ENCODE results near the gene UBE2S.
"Not testable (repeated sequence)": the region's sequence is repeated elsewhere in the genome, so short reads cannot be mapped to it uniquely, and the experiment has no call there.

The UBE2S gene

DNA sequence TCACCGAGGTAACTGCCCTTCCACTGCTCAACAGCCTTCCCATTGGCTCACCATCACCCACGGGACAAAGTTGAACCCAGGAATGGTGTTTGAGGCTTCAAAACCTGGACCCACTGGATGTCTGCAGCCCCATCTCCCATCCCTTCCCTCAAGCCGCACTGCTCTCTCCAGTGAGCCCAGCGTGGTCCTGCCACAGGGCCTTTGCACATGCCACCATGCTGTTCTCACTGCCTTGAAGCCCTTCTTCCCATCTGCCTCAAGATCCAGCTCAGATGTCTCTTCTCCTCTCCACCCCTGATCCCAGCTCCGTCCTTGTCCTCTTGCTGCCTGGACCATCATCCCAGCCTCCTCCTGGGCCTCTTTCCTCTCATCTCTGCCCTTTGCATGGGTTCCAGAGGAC is 31.5 kb upstream of the UBE2S start:
- no peak for DNase-seq

DNA sequence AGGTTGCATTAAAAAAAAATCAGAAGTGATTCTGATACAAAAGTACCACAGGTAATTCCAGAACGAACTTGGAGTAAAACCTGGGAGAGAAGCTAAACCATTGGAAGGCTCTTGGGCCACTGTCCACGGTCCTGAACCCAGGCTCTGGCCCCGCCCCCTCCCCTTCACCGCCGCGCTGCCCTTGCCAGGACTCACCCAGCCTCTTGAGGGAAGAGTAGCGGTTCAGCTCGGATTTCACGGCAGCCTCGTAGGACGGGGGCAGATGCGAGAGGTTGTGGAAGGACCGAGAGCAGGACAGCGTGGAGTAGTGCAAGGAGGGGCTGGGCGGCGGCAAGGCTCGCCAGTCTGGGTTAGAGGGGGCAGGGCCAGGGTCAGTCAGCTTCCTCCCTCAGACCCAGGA is 29.8 kb upstream of the UBE2S start:
- DNase-seq = no peak

DNA sequence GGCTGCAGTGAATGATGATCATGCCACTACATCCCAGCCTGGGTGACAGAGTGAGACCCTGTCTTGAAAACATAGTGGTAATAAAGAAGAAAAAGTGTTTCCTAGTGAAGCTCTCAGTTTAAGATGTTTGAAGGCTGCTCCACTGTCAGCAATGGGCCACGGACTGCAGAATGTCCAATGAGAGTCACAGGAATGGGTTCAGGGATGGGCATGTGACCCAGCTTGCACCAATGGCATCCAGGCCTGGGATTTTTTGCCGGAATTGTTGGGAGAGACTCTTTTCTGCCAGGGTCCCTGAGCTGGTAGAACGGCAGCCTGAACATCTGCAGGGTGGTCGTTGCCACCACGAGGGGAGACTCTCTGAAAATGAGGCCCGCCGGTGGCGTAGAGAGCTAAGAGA is 29.3 kb upstream of the UBE2S start:
- no peak for DNase-seq

DNA sequence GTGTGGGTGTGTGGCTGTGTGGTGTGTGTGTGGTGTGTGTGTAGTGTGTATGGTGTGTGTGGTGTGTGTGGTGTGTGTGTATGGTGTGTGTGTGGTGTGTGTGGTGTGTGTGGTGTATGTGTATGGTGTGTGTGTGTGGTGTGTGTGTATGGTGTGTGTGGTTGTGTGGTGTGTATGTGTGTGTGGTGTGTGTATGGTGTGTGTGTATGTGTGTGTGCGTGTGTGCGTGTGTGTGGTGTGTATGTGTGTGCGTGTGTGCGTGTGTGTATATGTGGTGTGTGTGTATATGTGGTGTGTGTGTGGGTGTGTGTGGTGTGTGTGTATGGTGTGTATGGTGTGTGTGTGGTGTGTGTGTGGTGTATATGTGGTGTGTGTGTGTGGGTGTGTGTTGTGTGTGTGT is 27.4 kb upstream of the UBE2S start:
- DNase-seq = no peak

DNA sequence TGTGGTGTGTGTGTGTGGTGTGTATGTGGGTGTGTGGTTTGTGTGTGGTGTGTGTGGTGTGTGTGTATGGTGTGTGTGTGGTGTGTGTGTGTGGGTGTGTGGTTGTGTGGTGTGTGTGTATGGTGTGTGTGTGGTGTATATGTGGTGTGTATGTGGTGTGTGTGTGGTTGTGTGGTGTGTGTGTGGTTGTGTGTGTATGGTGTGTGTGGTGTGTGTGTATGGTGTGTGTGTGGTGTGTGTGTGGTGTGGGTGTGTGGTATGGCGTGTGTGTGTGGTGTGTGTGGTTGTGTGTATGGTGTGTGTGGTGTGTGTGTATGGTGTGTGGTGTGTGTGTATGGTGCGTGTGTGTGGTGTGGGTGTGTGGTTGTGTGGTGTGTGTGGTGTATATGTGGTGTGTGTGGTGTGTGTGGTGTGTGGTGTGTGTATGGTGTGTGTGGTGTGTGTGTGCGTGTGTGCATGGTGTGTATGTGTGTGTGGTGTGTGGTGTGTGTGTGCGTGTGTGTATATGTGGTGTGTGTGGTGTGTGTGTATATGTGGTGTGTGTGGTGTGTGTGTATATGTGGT is 26.9 kb upstream of the UBE2S start:
- no peak for DNase-seq

DNA sequence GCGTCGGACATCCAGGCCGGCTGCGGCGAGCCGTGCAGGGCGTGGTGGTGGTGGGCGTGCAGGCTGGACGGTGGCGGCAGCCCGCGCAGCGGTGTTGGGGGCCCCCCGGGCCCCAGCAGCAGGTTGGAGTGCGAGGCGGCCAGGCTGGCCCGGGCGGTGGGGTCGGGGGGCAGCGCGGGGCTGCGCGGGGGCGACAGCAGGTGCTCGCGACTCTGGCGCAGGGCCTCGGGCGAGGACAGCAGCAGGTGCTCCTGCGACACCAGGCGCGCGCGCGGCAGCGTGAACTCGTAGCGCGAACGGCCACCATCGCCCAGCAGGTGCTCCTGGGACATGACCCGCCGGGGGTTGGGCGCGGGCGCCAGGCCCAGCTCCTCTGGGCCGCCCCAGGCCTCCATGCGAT is 25.7 kb upstream of the UBE2S start:
- no peak for DNase-seq

DNA sequence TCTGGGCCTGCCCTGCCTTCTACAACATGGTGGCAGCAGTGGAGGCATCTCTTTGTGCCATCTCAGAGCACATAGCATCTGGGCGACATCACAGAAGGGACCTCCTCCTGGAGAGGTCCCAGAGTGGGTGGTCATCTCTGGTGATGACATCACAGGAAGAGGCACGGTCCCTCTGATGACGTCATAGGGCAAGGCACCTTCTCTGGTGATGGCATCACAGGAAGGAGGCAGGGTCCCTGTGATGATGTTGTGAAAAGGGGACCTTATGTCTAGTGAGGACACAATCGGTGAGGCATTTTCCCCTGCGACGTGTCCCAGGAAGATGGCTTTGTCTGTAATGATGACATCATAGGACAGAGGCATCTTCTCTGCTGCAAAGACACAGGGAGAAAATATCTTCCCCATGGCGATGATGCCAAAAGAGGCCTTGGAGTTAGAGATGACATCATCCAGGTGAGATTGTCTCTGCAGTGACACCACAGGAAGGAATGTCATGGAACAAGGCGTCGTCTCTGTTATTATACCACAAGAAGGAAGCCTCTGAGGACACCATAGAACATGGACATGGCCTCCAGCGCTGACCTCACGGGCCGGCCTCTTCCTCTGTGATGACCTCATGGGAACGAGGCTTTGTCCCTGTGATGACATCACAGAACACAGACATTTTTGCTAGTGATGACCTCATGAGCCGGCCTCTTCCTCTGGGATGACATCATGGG is 24.8 kb upstream of the UBE2S start:
- no peak for DNase-seq

DNA sequence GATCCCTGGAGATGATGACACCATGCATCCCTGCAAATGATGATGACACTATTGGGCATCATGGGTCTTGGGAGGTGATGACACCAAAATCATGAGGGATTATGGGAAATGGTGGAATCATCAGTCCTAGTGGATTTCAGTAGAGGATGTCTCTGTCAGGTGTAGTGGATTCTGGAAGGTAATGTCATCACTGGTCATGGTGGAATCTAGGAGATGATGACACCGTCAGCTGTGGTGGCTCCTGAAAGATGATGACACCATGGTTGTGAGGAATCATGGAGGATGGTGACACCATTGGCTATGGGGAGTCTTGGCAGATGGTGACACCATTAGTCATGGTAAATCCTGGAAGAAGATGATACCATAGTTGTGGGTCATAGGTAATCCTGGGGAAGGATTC is 23.6 kb upstream of the UBE2S start:
- DNase-seq = no peak

DNA sequence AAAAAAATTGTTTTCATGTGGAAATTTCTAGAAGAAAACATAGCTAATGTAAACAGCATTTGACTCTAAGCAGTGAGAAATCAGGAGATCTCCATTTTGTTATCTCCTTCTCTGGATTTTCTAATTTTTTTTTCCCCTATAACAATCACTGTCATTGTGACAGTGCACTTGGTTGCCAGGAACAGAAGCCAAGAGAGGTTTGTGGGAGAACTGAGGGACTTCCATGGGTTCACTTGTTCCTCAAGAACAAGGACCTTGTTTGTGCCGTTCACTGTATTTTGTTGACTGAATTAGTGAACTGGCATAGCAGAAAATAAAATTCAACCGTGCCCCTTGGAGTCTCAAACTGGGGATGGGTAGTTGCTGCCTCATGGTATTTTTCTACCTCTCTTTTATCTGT is 18.5 kb upstream of the UBE2S start:
- DNase-seq = no peak

DNA sequence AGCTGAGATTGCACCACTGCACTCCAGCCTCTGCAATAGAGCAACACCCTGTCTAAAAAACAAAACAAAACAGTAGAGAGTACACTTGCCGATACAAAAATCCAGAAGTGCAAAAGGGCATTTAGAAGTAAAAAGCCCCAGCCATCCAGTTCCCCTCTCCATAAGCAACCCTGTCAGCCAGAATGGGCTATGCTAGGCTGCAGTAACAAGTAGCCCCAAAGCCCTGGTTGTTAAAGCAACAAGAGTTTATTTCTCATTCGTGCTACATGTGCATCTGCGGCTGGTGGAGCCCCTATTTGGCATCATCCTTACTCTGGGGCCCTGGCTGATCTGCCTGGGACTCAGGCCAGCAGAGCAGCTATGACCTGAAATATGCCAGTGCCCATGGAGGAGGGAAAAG is 16.9 kb upstream of the UBE2S start:
- DNase-seq = no peak

DNA sequence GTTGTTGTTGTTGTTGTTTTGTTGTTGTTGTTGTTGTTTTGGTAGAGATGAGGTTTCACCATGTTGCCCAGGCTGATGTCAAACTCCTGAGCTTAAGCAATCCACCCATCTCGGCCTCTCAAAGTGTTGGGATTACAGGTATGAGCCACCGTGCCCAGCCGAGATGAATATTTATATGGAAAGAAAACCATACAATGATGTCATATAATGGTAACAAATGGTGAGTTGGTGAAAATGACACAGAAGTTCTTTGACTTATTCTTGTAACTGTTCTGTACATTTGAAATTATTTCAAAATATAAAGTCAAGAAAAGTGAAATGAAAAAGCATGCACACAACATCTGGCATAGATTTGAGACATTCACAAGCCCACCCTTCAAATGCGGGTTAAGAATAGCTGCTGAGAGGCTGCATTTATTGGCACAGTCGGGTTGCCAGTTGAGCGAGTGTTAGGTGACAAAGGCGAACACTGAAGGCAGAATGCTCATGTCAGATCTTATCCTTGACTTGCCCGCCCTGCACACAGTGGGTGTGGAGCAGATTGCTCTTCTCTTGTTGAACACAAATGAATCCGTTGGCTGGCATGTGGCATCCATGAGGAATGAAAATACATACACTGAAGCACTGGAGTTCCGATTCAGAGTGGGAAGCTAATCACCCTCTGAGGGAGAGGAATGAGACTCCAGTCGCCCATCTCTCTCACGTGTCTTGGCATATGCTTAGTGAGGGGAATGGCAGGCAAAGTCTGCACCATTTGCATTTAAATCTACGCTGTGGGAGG is 15.8 kb upstream of the UBE2S start:
- DNase-seq = no peak

DNA sequence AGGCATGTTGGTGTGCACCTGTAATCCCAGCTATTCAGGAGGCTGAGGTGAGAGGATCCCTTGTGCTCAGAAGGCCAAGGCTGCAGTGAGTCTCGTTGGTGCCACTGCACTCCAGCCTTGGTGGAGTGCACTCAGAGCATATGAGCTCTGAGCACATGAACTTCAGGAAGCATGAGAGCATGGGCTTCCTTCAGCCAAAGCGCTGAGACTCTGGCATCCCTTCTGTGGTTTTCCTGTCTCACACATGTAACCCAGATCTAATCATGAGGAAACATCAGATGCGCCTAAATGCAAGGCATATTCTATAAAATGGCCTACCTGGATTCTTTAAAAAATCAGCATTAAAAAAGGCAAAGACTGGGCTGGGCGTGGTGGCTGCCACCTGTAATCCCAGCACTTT is 13.7 kb upstream of the UBE2S start:
- peak in 1 of 2 donors; percentile 56 for DNase-seq

DNA sequence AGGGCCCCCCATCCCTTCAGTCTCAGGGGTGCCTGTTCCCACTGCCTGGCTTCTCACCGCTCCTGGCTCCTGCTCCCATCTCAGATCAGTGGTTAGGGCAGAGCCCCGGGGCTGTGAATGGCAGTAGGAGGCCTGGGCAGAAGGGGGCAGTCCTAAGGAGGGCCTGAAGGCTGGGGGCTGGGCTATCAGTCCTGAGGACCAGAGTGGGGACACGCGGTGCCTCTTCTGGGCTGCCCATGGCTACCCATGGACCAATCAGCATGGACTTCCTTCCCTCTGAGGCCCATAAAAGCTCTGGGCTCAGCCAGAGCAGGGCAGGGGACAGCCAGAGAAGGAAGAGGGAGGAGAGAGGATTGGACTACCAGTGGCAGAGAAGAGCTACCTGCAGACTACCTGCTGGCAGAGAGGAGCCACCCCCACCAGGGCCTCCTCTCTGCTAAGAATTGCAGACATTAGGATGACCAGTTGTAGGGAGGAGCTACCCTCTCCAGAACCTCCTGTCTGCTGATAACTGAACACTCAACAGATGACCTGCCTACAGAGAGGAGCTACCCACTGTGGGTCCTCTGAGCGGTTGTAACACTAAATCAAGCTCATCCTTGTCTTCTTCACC is 12.1 kb upstream of the UBE2S start:
- DNase-seq = no peak

DNA sequence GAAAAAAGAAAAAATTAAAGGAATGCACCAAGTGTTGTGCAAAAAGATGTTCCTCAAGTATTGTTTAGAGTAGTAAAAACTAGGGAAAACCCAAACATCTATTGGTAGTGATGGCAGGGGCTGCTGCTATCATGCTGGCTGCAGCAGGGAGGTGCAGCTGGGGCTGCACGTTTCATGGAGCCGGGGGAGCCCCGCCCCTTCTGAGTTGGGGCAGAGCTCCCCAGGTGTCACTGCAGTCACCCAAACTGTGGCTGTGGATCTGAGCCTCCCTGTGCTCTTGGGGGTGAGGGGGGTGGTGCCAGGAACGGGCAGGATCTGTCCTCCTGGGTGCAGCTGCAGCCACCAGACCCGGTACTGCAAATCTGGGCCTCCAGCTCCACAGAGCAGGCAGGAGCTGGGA is 11.5 kb upstream of the UBE2S start:
- no peak for DNase-seq

DNA sequence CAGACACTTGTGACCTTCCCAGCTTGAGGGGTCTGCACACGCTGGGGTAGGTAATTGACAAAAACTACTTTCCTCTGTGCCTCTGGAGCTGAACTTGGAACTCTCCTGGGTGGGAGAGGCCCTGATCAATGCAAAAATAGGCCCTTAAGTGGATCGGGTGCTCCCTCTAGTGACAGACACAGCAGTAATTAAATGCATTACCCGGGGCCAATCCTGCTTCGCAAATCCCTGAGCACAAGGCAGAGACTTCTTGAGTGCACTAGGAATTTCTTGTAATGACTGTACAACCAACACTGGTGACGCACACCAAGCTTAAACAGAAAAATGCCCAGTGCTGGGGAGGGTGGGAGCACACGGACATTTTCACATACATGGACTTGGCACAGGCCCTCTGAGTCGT is 10.6 kb upstream of the UBE2S start:
- DNase-seq = peak; percentile 56 to 75

DNA sequence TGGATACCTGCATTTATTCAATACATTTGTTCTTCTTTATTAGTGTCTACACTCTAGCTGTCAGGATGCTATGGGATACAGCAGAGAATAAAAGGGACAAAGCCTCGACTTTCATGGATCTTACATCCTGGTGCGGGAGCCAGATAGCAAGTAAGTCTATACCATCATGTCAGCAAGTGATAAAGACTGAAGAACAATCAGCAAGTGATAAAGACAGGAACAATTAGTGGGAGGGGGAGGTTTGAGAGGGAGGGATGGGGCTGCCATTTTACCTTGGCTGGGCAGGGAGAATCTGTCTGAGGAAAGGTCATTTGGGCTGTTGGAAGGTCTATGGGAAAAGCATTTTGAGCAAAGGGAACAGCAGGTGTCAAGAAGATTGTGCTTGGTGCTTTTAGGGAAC is 2.6 kb upstream of the UBE2S start:
- no peak for DNase-seq

DNA sequence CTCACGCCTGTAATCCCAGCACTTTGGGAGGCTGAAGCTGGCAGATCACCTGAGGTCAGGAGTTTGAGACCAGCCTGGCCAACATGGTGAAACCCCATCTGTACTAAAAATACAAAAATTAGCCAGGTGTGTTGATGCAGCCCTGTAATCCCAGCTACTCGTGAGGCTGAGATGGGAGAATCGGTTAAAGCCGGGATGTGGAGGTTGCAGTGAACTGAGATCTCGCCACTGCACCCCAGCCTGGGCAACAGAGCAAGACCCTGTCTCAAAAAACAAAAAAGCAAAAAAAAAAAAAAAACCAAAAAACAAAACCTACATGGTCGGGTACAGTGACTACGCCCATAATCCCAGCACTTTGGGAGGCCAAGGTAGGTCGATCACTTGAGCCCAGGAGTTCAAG is 1.6 kb upstream of the UBE2S start:
- not testable (repeated sequence) for DNase-seq

DNA sequence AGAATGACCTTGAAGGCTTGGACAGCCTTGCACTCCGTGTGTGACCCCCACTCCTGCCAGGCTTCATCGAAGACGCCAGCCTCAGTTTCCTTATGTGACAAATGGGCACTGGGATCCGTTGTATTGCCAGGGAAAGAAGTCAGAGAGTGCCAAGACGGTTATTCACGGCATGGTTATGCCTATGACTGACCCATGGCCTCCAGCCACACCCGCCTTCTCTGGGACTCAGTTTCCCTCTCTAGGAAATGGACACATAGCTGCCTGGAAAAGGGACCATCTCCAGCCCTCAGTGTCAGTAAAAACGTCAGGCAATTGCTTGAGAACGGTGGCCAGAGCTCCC is 915 bp upstream of the UBE2S start:
- no peak for DNase-seq

DNA sequence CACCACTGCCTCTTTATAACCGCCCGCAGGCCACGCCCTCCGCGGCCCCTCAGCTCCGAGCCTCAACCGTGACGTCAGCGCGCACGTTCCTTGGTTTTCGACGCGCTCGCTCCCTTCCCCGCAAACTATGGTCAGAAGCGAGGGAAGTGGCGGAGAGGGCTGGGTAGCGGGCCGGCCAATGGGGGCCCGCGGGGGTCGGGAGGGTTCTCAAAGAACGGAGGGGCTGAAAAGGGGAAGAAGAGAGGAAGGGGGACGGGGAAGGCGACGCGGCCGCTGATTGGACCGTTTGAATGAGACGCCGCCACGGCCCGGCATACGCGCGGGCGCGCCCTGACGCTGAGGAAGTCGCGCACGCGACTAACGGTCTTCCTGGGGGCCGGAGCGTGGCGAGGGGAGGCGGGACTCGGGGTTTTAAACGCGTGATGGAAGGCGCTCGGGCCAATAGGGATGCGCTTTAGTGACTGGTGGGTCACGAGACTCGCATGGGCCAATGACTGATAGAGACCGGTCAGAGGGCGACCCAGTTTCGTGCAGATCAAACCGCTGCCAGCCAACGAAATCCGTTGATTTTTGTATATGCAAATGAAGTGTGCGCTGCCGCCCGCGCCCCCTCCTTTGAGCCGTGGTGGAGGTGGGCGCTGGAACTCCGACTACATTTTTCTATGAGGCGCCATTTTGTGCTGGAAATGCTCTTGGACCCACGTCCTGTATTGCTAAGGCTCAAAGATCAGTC is 378 bp upstream of the UBE2S start:
- peak; percentile 99 for DNase-seq

DNA sequence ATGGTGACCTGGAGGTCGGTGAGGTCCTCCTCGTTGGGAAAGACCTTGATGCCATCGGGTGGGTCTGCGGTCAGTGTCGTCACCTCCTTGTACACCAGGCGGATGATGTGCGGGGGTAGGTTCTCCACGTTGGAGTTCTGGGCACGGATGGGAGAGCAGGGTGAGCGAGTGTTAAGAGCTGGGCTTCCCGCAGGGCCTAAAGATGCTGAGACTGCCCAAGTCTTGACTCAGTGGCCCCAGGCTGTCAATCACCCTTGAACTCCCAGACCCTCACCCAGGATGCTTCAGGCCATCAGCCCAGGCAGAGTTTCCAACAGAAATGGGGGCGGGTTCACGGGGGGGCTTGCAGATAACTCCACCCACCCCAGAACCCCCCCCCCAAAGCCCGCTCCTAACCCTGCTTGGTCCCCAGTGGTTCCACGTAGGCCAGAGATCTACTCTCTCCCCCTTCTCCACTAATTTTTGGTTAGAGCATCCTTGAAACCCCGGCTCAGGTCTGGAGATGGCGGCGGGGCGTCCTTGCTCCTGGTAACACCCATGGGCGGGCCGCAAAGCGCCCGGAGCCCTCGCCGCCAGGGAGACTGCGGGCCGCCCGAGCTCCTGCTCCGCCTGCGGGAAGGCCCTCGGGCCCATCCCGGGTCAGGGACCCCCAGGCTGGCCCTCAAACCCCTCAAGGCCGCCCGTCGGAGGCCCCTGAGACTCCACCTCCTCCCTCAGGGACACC is 600 bp downstream of the UBE2S start:
- DNase-seq = peak in 1 of 2 donors; percentile 43

DNA sequence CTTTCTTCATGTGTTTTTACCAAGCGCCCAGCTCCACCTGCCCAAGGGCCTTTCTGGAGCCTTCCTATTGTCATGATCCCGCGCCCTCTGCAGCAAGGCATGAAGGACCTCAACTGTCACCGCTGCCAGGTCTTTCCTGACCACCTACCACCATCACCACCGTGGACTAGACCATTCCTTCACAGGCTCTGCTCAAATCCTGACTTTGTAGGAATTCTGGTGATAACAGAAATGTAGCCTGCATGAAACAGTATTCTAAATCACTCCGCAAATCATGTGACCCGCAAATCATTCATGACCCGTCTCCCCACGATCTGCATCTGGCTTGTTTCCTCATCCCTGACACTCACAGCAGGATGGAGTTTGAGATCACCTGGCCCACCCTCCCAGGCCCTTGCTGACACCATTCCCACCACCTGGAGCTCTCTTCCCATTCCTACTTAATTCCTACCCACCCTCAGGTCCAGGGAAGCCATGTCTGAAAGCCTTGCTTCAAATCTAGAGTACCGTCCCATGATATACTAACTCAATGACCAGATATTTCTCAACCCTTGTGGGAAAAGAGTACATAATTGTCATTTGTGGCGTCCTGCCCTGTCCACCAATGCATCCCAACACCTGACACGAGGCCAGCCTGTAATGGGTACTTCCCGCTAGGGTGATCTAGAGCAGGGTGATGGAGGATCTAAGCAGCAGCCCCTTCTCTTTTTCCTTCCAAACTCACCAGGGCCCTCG is 1.3 kb downstream of the UBE2S start:
- no peak for DNase-seq

DNA sequence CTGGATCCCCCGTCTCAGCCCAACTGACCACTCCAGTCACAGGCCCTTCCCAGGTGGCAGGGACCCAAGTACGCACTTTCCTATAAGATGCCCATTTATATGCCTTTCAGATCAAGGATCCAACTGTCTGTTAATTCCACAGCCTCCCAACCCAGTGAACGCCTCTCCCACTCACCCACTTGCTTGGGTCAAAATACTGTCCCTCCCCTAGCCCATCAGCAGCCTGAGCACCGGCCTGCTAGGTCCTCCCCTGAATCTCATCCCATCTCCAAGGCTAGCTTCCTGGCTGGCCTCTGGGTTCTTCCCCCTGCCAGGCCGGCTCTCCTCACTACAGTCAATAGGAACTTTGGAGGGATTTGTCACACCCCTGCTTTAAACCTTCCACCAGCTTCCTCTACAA is 1.9 kb downstream of the UBE2S start:
- DNase-seq = no peak

Data from CD4-positive, alpha-beta T cell treated with Interferon alpha-2 for 1 hour (primary cell).